Keratinocyte (primary cell): ENCODE data around the gene TK1. TPM values are rescaled to one million over a fixed set of nuclear protein-coding genes. Genes with fewer than 3 reads are reported as not detected.

ENCODE experiments used
- DNase-seq: peaks from one replicate; pipeline ENCODE4 v3.0.0-alpha.2; 2011; ENCODE audit warnings: low read depth, missing footprints, low spot score
- FAIRE-seq: peaks from 2 replicates; lab custom pipeline; 2011; peaks lifted over from hg19 to GRCh38; lab: Jason Lieb, UNC
- H2AFZ ChIP-seq: 2 replicates; pipeline ENCODE4 v1.6.0; 2012; ENCODE audit warnings: low read length, control low read depth, inconsistent platforms; ENCODE audit not compliant: control insufficient read depth
- H3K27ac ChIP-seq: 2 replicates; pipeline ENCODE4 v1.5.1; 2011; ENCODE audit warnings: low read length; ENCODE audit not compliant: control insufficient read depth, insufficient read depth
- H3K27me3 ChIP-seq: 3 replicates; pipeline ENCODE4 v1.6.0; 2011; ENCODE audit warnings: low read length; ENCODE audit not compliant: control insufficient read depth, insufficient read depth; ENCODE audit errors: extremely low read depth
- H3K36me3 ChIP-seq, 2 experiments: 2 replicates in 1 of 2; 3 replicates in 1 of 2; pipeline ENCODE4 v1.5.1; 2011; ENCODE audit warnings: low read length in 2 of 2, mild to moderate bottlenecking in 1 of 2; ENCODE audit not compliant: control insufficient read depth in 2 of 2, insufficient read depth in 2 of 2; ENCODE audit errors: extremely low read depth in 1 of 2
- H3K4me1 ChIP-seq: 3 replicates; pipeline ENCODE4 v1.5.1; 2011; ENCODE audit warnings: low read length; ENCODE audit not compliant: control insufficient read depth, insufficient read depth; ENCODE audit errors: extremely low read depth
- H3K4me2 ChIP-seq: 3 replicates; pipeline ENCODE4 v1.6.0; 2011; ENCODE audit warnings: low read depth, low read length; ENCODE audit not compliant: control insufficient read depth, insufficient read depth; ENCODE audit errors: extremely low read depth
- H3K4me3 ChIP-seq, 3 experiments: fragments of 200-600 bp in 1 of 3; sonication (generic) in 1 of 3; 2 replicates in 2 of 3; 3 replicates in 1 of 3; pipeline ENCODE4 v1.5.1; 2011 to 2016; ENCODE audit warnings: low read length in 3 of 3, mild to moderate bottlenecking in 3 of 3, control low read depth in 2 of 3, inconsistent platforms in 1 of 3, low read depth in 1 of 3, mixed read lengths in 1 of 3, mixed run types in 1 of 3, moderate library complexity in 1 of 3; ENCODE audit not compliant: control insufficient read depth in 2 of 3, insufficient read depth in 2 of 3; ENCODE audit errors: extremely low read depth in 1 of 3
- H3K79me2 ChIP-seq: 2 replicates; pipeline ENCODE4 v1.6.0; 2012; ENCODE audit warnings: low read length; ENCODE audit not compliant: control insufficient read depth, insufficient read depth
- H3K9ac ChIP-seq: 3 replicates; pipeline ENCODE4 v1.6.0; 2011; ENCODE audit warnings: low read length; ENCODE audit not compliant: control insufficient read depth, insufficient read depth; ENCODE audit errors: extremely low read depth
- H3K9me1 ChIP-seq: 3 replicates; pipeline ENCODE4 v1.6.0; 2011; ENCODE audit warnings: low read length; ENCODE audit not compliant: control insufficient read depth, insufficient read depth; ENCODE audit errors: extremely low read depth
- H3K9me3 ChIP-seq: 2 replicates; pipeline ENCODE4 v1.5.1; 2012; ENCODE audit warnings: low read depth, low read length; ENCODE audit not compliant: control insufficient read depth
- H4K20me1 ChIP-seq: 3 replicates; pipeline ENCODE4 v1.6.0; 2011; ENCODE audit warnings: low read length; ENCODE audit not compliant: control insufficient read depth, insufficient read depth; ENCODE audit errors: extremely low read depth
- CTCF ChIP-seq, 3 experiments: IDR thresholded peaks in 1 of 3; conservative IDR thresholded peaks in 1 of 3; optimal IDR thresholded peaks in 1 of 3; 2 replicates in 2 of 3; 3 replicates in 1 of 3; pipeline versions ENCODE3 to v1.5.1; 2011; ENCODE audit warnings: low read length in 3 of 3, mild to moderate bottlenecking in 3 of 3, moderate library complexity in 2 of 3, control low read depth in 1 of 3, inconsistent platforms in 1 of 3; ENCODE audit not compliant: insufficient read depth in 2 of 3; ENCODE audit errors: extremely low read depth in 1 of 3
- EZH2 ChIP-seq: IDR thresholded peaks from one replicate; pipeline ENCODE4 v1.6.1; 2012; ENCODE audit warnings: inconsistent platforms, mild to moderate bottlenecking, low read length, moderate library complexity
- dilution Hi-C: fragments of 300-500 bp; cut with MboI; formaldehyde crosslinking; loops from one replicate; pipeline ENCODE4 v1.7.0; 2020; ENCODE audit warnings: low sequenced_read_pairs; ENCODE audit not compliant: extremely low pct_ligation_motif_present
- polyA plus RNA-seq, 5 experiments: library from polyadenylated mRNA; depleted of rRNA in 3 of 5; stranded (reverse) in 3 of 5; stranded (forward) in 1 of 5; unstranded in 1 of 5; fragments of >200 nt; gene quantifications; 1 replicate in 1 of 5; 2 replicates in 3 of 5; 3 replicates in 1 of 5; pipeline versions ENCODE4 v1.2.1 to v1.2.3, GENCODE V29; 2011 to 2012; ENCODE audit warnings: missing spikeins in 2 of 5, low read depth in 1 of 5, low replicate concordance in 1 of 5

Gene TK1
- polyA plus RNA-seq, 1 donor (not counting 4 experiments of a cell fraction or from before 2014, with no cell fraction given) = 21.8 TPM

- no peak within 1 kb of the TSS for H3K27ac ChIP-seq
- H3K4me3 ChIP-seq = no peak within 1 kb of the TSS
- no peak within 1 kb of the TSS for H3K9ac ChIP-seq
- no peaks in the 10 kb centered on the region for H3K9me1 ChIP-seq
- no peaks in the 10 kb centered on the region for H3K36me3 ChIP-seq
- TF ChIP-seq EZH2 (peak; percentile 86), CTCF (optimal IDR thresholded peaks at IDR 0.05 in 1 of 3, IDR thresholded peaks at IDR 0.05 in 1 of 3, conservative IDR thresholded peaks at IDR 0.05 in 1 of 3; ENCODE audit: extremely low read depth in 1 of 3, insufficient read depth in 2 of 3, low read length in 3 of 3) (no peak)
- no peak within 1 kb of the TSS for H2AFZ ChIP-seq
- H3K9me3 ChIP-seq = no peaks in the 10 kb centered on the region
- H3K79me2 ChIP-seq = no peaks in the 10 kb centered on the region
- dilution Hi-C loops = no loop called here
- H3K27me3 ChIP-seq = peaks cover 36% of the 10 kb centered on the region
- DNase-seq = no peak
- H3K4me1 ChIP-seq = no peaks in the 10 kb centered on the region
- no peak within 1 kb of the TSS for H3K4me2 ChIP-seq
- no peaks in the 10 kb centered on the region for H4K20me1 ChIP-seq
- FAIRE-seq = no peak
These were observed 44.4 kb upstream of the TK1 start, which contains the start of gene TMEM235 for GRCh38 chr17:78230996-78231935. Gene TMEM235, plus strand, starts transcription at chr17:78231631. Its CDS starts 393 bp downstream, at chr17:78232024.

GRCh38 chr17:78230252-78230962 is 43.6 kb upstream of the TK1 start:
- FAIRE-seq = no peak
- H3K27ac ChIP-seq = no peak overlapping the region
- DNase-seq = no peak
- H3K4me3 ChIP-seq = no peak overlapping the region
- H3K79me2 ChIP-seq = no peaks in the 10 kb centered on the region
- peaks cover 36% of the 10 kb centered on the region for H3K27me3 ChIP-seq
- H4K20me1 ChIP-seq = no peaks in the 10 kb centered on the region
- TF ChIP-seq CTCF (optimal IDR thresholded peaks at IDR 0.05 in 1 of 3, IDR thresholded peaks at IDR 0.05 in 1 of 3, conservative IDR thresholded peaks at IDR 0.05 in 1 of 3; ENCODE audit: extremely low read depth in 1 of 3, insufficient read depth in 2 of 3, low read length in 3 of 3) (no peak), EZH2 (no peak)
- no peaks in the 10 kb centered on the region for H3K9me3 ChIP-seq
- dilution Hi-C loops = no loop called here
- H3K4me2 ChIP-seq = no peak overlapping the region
- no peak overlapping the region for H2AFZ ChIP-seq
- no peak overlapping the region for H3K9ac ChIP-seq
- H3K36me3 ChIP-seq = no peaks in the 10 kb centered on the region
- no peaks in the 10 kb centered on the region for H3K4me1 ChIP-seq
- no peaks in the 10 kb centered on the region for H3K9me1 ChIP-seq
